Measurements from ENCODE around the gene BMF.
A peak's percentile ranks its signal among the peaks of the same experiment; 100 is the strongest.

BMF gene

GRCh38 chr15:40098489-40099261, 10.0 kb downstream of the BMF start:
- H3K79me2 ChIP-seq (ENCODE audit: control insufficient read depth, insufficient read depth, low read length) = no peaks in the 10 kb centered on the region
- peak overlapping the region; percentile 24 for H3K9ac ChIP-seq (ENCODE audit: low read length)
- no peak overlapping the region for H3K4me3 ChIP-seq (ENCODE audit: low read length)
- peak overlapping the region; percentile 20 for H2AK5ac ChIP-seq (ENCODE audit: low read length)
- peak overlapping the region; percentile 81 for H3K56ac ChIP-seq (ENCODE audit: low read length)
- H3K27ac ChIP-seq (ENCODE audit: low read depth, low read length) = peak overlapping the region; percentile 80
- H2BK5ac ChIP-seq (ENCODE audit: low read length) = peak overlapping the region; percentile 29
- H3K27me3 ChIP-seq (ENCODE audit: insufficient read depth, low read length, poor library complexity) = no peaks in the 10 kb centered on the region
- no peak overlapping the region for H2BK15ac ChIP-seq (replicated peaks; ENCODE audit: low read depth)
- H2BK120ac ChIP-seq (ENCODE audit: low read depth, low read length) = peak overlapping the region; percentile 69
- no peak overlapping the region for H3K4me2 ChIP-seq (ENCODE audit: low read length)
- peak; percentile 92 for DNase-seq
- WGBS (ENCODE audit: extremely low coverage, insufficient coverage, low lambda C conversion rate) = no CpG with 5 or more reads among the region's 12 CpGs
- peak overlapping the region; percentile 20 for H3K4ac ChIP-seq (ENCODE audit: low read depth, low read length)
- peaks cover 28% of the 10 kb centered on the region for H3K4me1 ChIP-seq (ENCODE audit: control insufficient read depth, low read depth, low read length)
- H3K79me1 ChIP-seq (ENCODE audit: low read length) = peaks cover 5% of the 10 kb centered on the region
- H3K23ac ChIP-seq (ENCODE audit: low read length) = no peak overlapping the region
- peaks cover 2% of the 10 kb centered on the region for H3K36me3 ChIP-seq (ENCODE audit: control insufficient read depth, insufficient read depth, low read length)
- peak overlapping the region; percentile 76 for H3K18ac ChIP-seq (ENCODE audit: low read length)
- no peak overlapping the region for H4K5ac ChIP-seq (ENCODE audit: low read length)
- peak overlapping the region; percentile 7 for H4K8ac ChIP-seq (ENCODE audit: low read depth, low read length)

GRCh38 chr15:40097968-40098476, 10.7 kb downstream of the BMF start:
- no peak overlapping the region for H3K27ac ChIP-seq (ENCODE audit: low read depth, low read length)
- no peak overlapping the region for H3K23ac ChIP-seq (ENCODE audit: low read length)
- peak overlapping the region; percentile 20 for H3K4ac ChIP-seq (ENCODE audit: low read depth, low read length)
- peaks cover 4% of the 10 kb centered on the region for H3K79me1 ChIP-seq (ENCODE audit: low read length)
- peak overlapping the region; percentile 81 for H3K56ac ChIP-seq (ENCODE audit: low read length)
- H3K18ac ChIP-seq (ENCODE audit: low read length) = peak overlapping the region; percentile 29
- DNase-seq = no peak
- peaks cover 2% of the 10 kb centered on the region for H3K36me3 ChIP-seq (ENCODE audit: control insufficient read depth, insufficient read depth, low read length)
- H2AK5ac ChIP-seq (ENCODE audit: low read length) = peak overlapping the region; percentile 95
- no peak overlapping the region for H3K4me3 ChIP-seq (ENCODE audit: low read length)
- no peak overlapping the region for H2BK120ac ChIP-seq (ENCODE audit: low read depth, low read length)
- no peak overlapping the region for H2BK15ac ChIP-seq (replicated peaks; ENCODE audit: low read depth)
- H2BK5ac ChIP-seq (ENCODE audit: low read length) = peak overlapping the region; percentile 29
- H3K9ac ChIP-seq (ENCODE audit: low read length) = peak overlapping the region; percentile 3
- H4K5ac ChIP-seq (ENCODE audit: low read length) = no peak overlapping the region
- peak overlapping the region; percentile 7 for H4K8ac ChIP-seq (ENCODE audit: low read depth, low read length)
- H3K4me2 ChIP-seq (ENCODE audit: low read length) = no peak overlapping the region
- peaks cover 26% of the 10 kb centered on the region for H3K4me1 ChIP-seq (ENCODE audit: control insufficient read depth, low read depth, low read length)
- no peaks in the 10 kb centered on the region for H3K27me3 ChIP-seq (ENCODE audit: insufficient read depth, low read length, poor library complexity)
- H3K79me2 ChIP-seq (ENCODE audit: control insufficient read depth, insufficient read depth, low read length) = no peaks in the 10 kb centered on the region
- no CpG with 5 or more reads among the region's 10 CpGs for WGBS (ENCODE audit: extremely low coverage, insufficient coverage, low lambda C conversion rate)

- Histone ChIP-seq H2BK15ac (replicated peaks; ENCODE audit: low read depth) (no peak overlapping the region), H3K4me1 (ENCODE audit: control insufficient read depth, low read depth, low read length) (peaks cover 27% of the 10 kb centered on the region)
- no CpG with 5 or more reads among the region's 10 CpGs for WGBS (ENCODE audit: extremely low coverage, insufficient coverage, low lambda C conversion rate)
These were observed 11.3 kb downstream of the BMF start for GRCh38 chr15:40097096-40097967.

GRCh38 chr15:40096094-40096891, 12.4 kb downstream of the BMF start:
- peaks cover 3% of the 10 kb centered on the region for H3K79me1 ChIP-seq (ENCODE audit: low read length)
- no peak overlapping the region for H3K4ac ChIP-seq (ENCODE audit: low read depth, low read length)
- H2BK15ac ChIP-seq (replicated peaks; ENCODE audit: low read depth) = no peak overlapping the region
- no peak overlapping the region for H2AK5ac ChIP-seq (ENCODE audit: low read length)
- no peak overlapping the region for H3K4me2 ChIP-seq (ENCODE audit: low read length)
- no peak overlapping the region for H3K18ac ChIP-seq (ENCODE audit: low read length)
- H4K5ac ChIP-seq (ENCODE audit: low read length) = no peak overlapping the region
- H3K79me2 ChIP-seq (ENCODE audit: control insufficient read depth, insufficient read depth, low read length) = no peaks in the 10 kb centered on the region
- DNase-seq = no peak
- H3K4me3 ChIP-seq (ENCODE audit: low read length) = no peak overlapping the region
- peaks cover 2% of the 10 kb centered on the region for H3K36me3 ChIP-seq (ENCODE audit: control insufficient read depth, insufficient read depth, low read length)
- H3K27ac ChIP-seq (ENCODE audit: low read depth, low read length) = no peak overlapping the region
- peak overlapping the region; percentile 20 for H3K56ac ChIP-seq (ENCODE audit: low read length)
- WGBS (ENCODE audit: extremely low coverage, insufficient coverage, low lambda C conversion rate) = no CpG with 5 or more reads among the region's 8 CpGs
- H4K8ac ChIP-seq (ENCODE audit: low read depth, low read length) = no peak overlapping the region
- peaks cover 31% of the 10 kb centered on the region for H3K4me1 ChIP-seq (ENCODE audit: control insufficient read depth, low read depth, low read length)
- H2BK5ac ChIP-seq (ENCODE audit: low read length) = no peak overlapping the region
- H3K9ac ChIP-seq (ENCODE audit: low read length) = peak overlapping the region; percentile 14
- no peak overlapping the region for H3K23ac ChIP-seq (ENCODE audit: low read length)
- H2BK120ac ChIP-seq (ENCODE audit: low read depth, low read length) = no peak overlapping the region
- no peaks in the 10 kb centered on the region for H3K27me3 ChIP-seq (ENCODE audit: insufficient read depth, low read length, poor library complexity)

More at GRCh38 chr15:40097096-40097967, 11.3 kb downstream of the BMF start:
- H3K4ac ChIP-seq (ENCODE audit: low read depth, low read length) = peak overlapping the region; percentile 20
- no peak overlapping the region for H2BK120ac ChIP-seq (ENCODE audit: low read depth, low read length)
- H3K9ac ChIP-seq (ENCODE audit: low read length) = no peak overlapping the region
- no peaks in the 10 kb centered on the region for H3K27me3 ChIP-seq (ENCODE audit: insufficient read depth, low read length, poor library complexity)
- no peak overlapping the region for H3K27ac ChIP-seq (ENCODE audit: low read depth, low read length)
- H3K79me2 ChIP-seq (ENCODE audit: control insufficient read depth, insufficient read depth, low read length) = no peaks in the 10 kb centered on the region
- peaks cover 2% of the 10 kb centered on the region for H3K36me3 ChIP-seq (ENCODE audit: control insufficient read depth, insufficient read depth, low read length)
- H3K4me3 ChIP-seq (ENCODE audit: low read length) = no peak overlapping the region
- H3K4me2 ChIP-seq (ENCODE audit: low read length) = no peak overlapping the region
- H2BK5ac ChIP-seq (ENCODE audit: low read length) = peak overlapping the region; percentile 11
- H2AK5ac ChIP-seq (ENCODE audit: low read length) = no peak overlapping the region
- H3K23ac ChIP-seq (ENCODE audit: low read length) = no peak overlapping the region
- peaks cover 3% of the 10 kb centered on the region for H3K79me1 ChIP-seq (ENCODE audit: low read length)
- no peak for DNase-seq
- H3K18ac ChIP-seq (ENCODE audit: low read length) = peak overlapping the region; percentile 24
- H4K8ac ChIP-seq (ENCODE audit: low read depth, low read length) = no peak overlapping the region
- H4K5ac ChIP-seq (ENCODE audit: low read length) = no peak overlapping the region
- H3K56ac ChIP-seq (ENCODE audit: low read length) = peak overlapping the region; percentile 72

- Histone ChIP-seq H3K4me1 (ENCODE audit: control insufficient read depth, low read depth, low read length) (peaks cover 26% of the 10 kb centered on the region), H3K27me3 (ENCODE audit: insufficient read depth, low read length, poor library complexity) (no peaks in the 10 kb centered on the region), H3K56ac (ENCODE audit: low read length) (peak overlapping the region; percentile 7), H3K79me1 (ENCODE audit: low read length) (peaks cover 3% of the 10 kb centered on the region), H2AK5ac (ENCODE audit: low read length) (no peak overlapping the region), H4K5ac (ENCODE audit: low read length) (no peak overlapping the region), H3K79me2 (ENCODE audit: control insufficient read depth, insufficient read depth, low read length) (no peaks in the 10 kb centered on the region), H2BK5ac (ENCODE audit: low read length) (peak overlapping the region; percentile 30), H2BK120ac (ENCODE audit: low read depth, low read length) (no peak overlapping the region), H3K4me3 (ENCODE audit: low read length) (no peak overlapping the region), H2BK15ac (replicated peaks; ENCODE audit: low read depth) (no peak overlapping the region), H3K23ac (ENCODE audit: low read length) (no peak overlapping the region), H3K36me3 (ENCODE audit: control insufficient read depth, insufficient read depth, low read length) (no peaks in the 10 kb centered on the region), H3K27ac (ENCODE audit: low read depth, low read length) (no peak overlapping the region), H3K4me2 (ENCODE audit: low read length) (no peak overlapping the region), H4K8ac (ENCODE audit: low read depth, low read length) (no peak overlapping the region), H3K9ac (ENCODE audit: low read length) (no peak overlapping the region), H3K4ac (ENCODE audit: low read depth, low read length) (no peak overlapping the region), H3K18ac (ENCODE audit: low read length) (no peak overlapping the region)
- DNase-seq = no peak
- no CpG with 5 or more reads among the region's 9 CpGs for WGBS (ENCODE audit: extremely low coverage, insufficient coverage, low lambda C conversion rate)
These were observed 13.1 kb downstream of the BMF start for GRCh38 chr15:40095371-40096093.
